Measurements from ENCODE around the gene SLC6A7.

The SLC6A7 gene

GRCh38 chr5:150189728-150190502 lies at the start of gene SLC6A7:
TSS of gene SLC6A7 (plus strand) at chr5:150190062. CDS start at chr5:150190328, 266 bp downstream.
- no peak within 1 kb of the TSS for H3K4me3 ChIP-seq (ENCODE audit: low read length)
- DNase-seq (ENCODE audit: low read depth): no peak
- TF ChIP-seq CTCF (IDR thresholded peaks at IDR 0.05; ENCODE audit: insufficient read depth, low read depth, low read length, missing control alignments): no peak

- no peak for TF ChIP-seq CTCF (IDR thresholded peaks at IDR 0.05; ENCODE audit: insufficient read depth, low read depth, low read length, missing control alignments)
- DNase-seq (ENCODE audit: low read depth): no peak
- no peak overlapping the region for H3K4me3 ChIP-seq (ENCODE audit: low read length)
These were observed 49.0 kb upstream of the SLC6A7 start for GRCh38 chr5:150140830-150141229.

GRCh38 chr5:150141544-150142184 lies 48.2 kb upstream of the SLC6A7 start:
- no peak for DNase-seq (ENCODE audit: low read depth)
- no peak overlapping the region for H3K4me3 ChIP-seq (ENCODE audit: low read length)
- TF ChIP-seq CTCF (IDR thresholded peaks at IDR 0.05; ENCODE audit: insufficient read depth, low read depth, low read length, missing control alignments): no peak

GRCh38 chr5:150142185-150142958 lies 47.5 kb upstream of the SLC6A7 start:
- no peak for TF ChIP-seq CTCF (IDR thresholded peaks at IDR 0.05; ENCODE audit: insufficient read depth, low read depth, low read length, missing control alignments)
- no peak overlapping the region for H3K4me3 ChIP-seq (ENCODE audit: low read length)
- DNase-seq (ENCODE audit: low read depth): no peak

GRCh38 chr5:150142959-150143349 lies 46.9 kb upstream of the SLC6A7 start:
- peak; percentile 90 for DNase-seq (ENCODE audit: low read depth)
- no peak for TF ChIP-seq CTCF (IDR thresholded peaks at IDR 0.05; ENCODE audit: insufficient read depth, low read depth, low read length, missing control alignments)
- no peak overlapping the region for H3K4me3 ChIP-seq (ENCODE audit: low read length)

GRCh38 chr5:150143350-150144245 lies 46.3 kb upstream of the SLC6A7 start:
- H3K4me3 ChIP-seq (ENCODE audit: low read length): no peak overlapping the region
- DNase-seq (ENCODE audit: low read depth): peak; percentile 74
- TF ChIP-seq CTCF (IDR thresholded peaks at IDR 0.05; ENCODE audit: insufficient read depth, low read depth, low read length, missing control alignments): no peak

All from epithelial cell of esophagus (primary cell).